ENCODE data around the gene IRF2BPL. TPM values are rescaled to one million over a fixed set of nuclear protein-coding genes. Genes with fewer than 3 reads are reported as not detected.
A peak's percentile ranks its signal among the peaks of the same experiment; 100 is the strongest.

Gene IRF2BPL
- total RNA-seq, 1 donor from 2014 or later: 23.3 TPM

GRCh38 chr14:77043177-77043983 is 14.9 kb upstream of the IRF2BPL start:
- no peaks in the 10 kb centered on the region for H3K36me3 Mint-ChIP-seq (ENCODE audit: unreplicated experiment)
- peaks cover 6% of the 10 kb centered on the region for H3K27me3 Mint-ChIP-seq (ENCODE audit: unreplicated experiment)

GRCh38 chr14:77041881-77042545 is 13.5 kb upstream of the IRF2BPL start:
- H3K9me3 Mint-ChIP-seq (ENCODE audit: unreplicated experiment): peaks cover 18% of the 10 kb centered on the region

More at GRCh38 chr14:77043177-77043983, 14.9 kb upstream of the IRF2BPL start:
- Mint-ChIP-seq H3K4me1 (ENCODE audit: low read depth, unreplicated experiment) (peaks cover 58% of the 10 kb centered on the region), H3K4me3 (ENCODE audit: unreplicated experiment) (peak overlapping the region; percentile 65), H3K9me3 (ENCODE audit: unreplicated experiment) (peaks cover 14% of the 10 kb centered on the region), H3K27ac (ENCODE audit: unreplicated experiment) (peak overlapping the region; percentile 99)
- no peak for DNase-seq
- TF ChIP-seq CTCF (IDR thresholded peaks at IDR 0.05; ENCODE audit: partially characterized antibody, unreplicated experiment): no peak

GRCh38 chr14:77040741-77041653 is 12.5 kb upstream of the IRF2BPL start:
- peaks cover 6% of the 10 kb centered on the region for H3K27me3 Mint-ChIP-seq (ENCODE audit: unreplicated experiment)
- H3K36me3 Mint-ChIP-seq (ENCODE audit: unreplicated experiment): no peaks in the 10 kb centered on the region
- DNase-seq: no peak
- peaks cover 18% of the 10 kb centered on the region for H3K9me3 Mint-ChIP-seq (ENCODE audit: unreplicated experiment)
- H3K27ac Mint-ChIP-seq (ENCODE audit: unreplicated experiment): peak overlapping the region; percentile 99
- no peak for TF ChIP-seq CTCF (IDR thresholded peaks at IDR 0.05; ENCODE audit: partially characterized antibody, unreplicated experiment)
- H3K4me1 Mint-ChIP-seq (ENCODE audit: low read depth, unreplicated experiment): peaks cover 78% of the 10 kb centered on the region
- peak overlapping the region; percentile 90 for H3K4me3 Mint-ChIP-seq (ENCODE audit: unreplicated experiment)

More at GRCh38 chr14:77041881-77042545, 13.5 kb upstream of the IRF2BPL start:
- no peak for DNase-seq
- no peak for TF ChIP-seq CTCF (IDR thresholded peaks at IDR 0.05; ENCODE audit: partially characterized antibody, unreplicated experiment)
- H3K4me3 Mint-ChIP-seq (ENCODE audit: unreplicated experiment): peak overlapping the region; percentile 90
- peaks cover 6% of the 10 kb centered on the region for H3K27me3 Mint-ChIP-seq (ENCODE audit: unreplicated experiment)
- H3K27ac Mint-ChIP-seq (ENCODE audit: unreplicated experiment): peak overlapping the region; percentile 99
- no peaks in the 10 kb centered on the region for H3K36me3 Mint-ChIP-seq (ENCODE audit: unreplicated experiment)
- H3K4me1 Mint-ChIP-seq (ENCODE audit: low read depth, unreplicated experiment): peaks cover 70% of the 10 kb centered on the region

- TF ChIP-seq CTCF (IDR thresholded peaks at IDR 0.05; ENCODE audit: partially characterized antibody, unreplicated experiment): no peak
- DNase-seq: peak; percentile 90
- H3K4me3 Mint-ChIP-seq (ENCODE audit: unreplicated experiment): peak overlapping the region; percentile 90
- H3K4me1 Mint-ChIP-seq (ENCODE audit: low read depth, unreplicated experiment): peaks cover 75% of the 10 kb centered on the region
- peaks cover 18% of the 10 kb centered on the region for H3K9me3 Mint-ChIP-seq (ENCODE audit: unreplicated experiment)
- H3K27ac Mint-ChIP-seq (ENCODE audit: unreplicated experiment): peak overlapping the region; percentile 99
- peaks cover 8% of the 10 kb centered on the region for H3K27me3 Mint-ChIP-seq (ENCODE audit: unreplicated experiment)
- H3K36me3 Mint-ChIP-seq (ENCODE audit: unreplicated experiment): no peaks in the 10 kb centered on the region
These were observed 11.7 kb upstream of the IRF2BPL start for GRCh38 chr14:77040059-77040740.
